CD4-positive, alpha-beta T cell treated with Interleukin-12 subunit alpha and Interleukin-12 subunit beta, for 1 hour (primary cell): ENCODE measurements around the gene RENBP.
A peak's percentile ranks its signal among the peaks of the same experiment; 100 is the strongest.

ENCODE experiments used
- DNase-seq: peaks from one replicate; pipeline ENCODE4 v3.0.0-alpha.2; 2020

The RENBP gene

GRCh38 chrX:153953342-153953830, 8.9 kb upstream of the RENBP start:
- peak; percentile 78 for DNase-seq

DNA sequence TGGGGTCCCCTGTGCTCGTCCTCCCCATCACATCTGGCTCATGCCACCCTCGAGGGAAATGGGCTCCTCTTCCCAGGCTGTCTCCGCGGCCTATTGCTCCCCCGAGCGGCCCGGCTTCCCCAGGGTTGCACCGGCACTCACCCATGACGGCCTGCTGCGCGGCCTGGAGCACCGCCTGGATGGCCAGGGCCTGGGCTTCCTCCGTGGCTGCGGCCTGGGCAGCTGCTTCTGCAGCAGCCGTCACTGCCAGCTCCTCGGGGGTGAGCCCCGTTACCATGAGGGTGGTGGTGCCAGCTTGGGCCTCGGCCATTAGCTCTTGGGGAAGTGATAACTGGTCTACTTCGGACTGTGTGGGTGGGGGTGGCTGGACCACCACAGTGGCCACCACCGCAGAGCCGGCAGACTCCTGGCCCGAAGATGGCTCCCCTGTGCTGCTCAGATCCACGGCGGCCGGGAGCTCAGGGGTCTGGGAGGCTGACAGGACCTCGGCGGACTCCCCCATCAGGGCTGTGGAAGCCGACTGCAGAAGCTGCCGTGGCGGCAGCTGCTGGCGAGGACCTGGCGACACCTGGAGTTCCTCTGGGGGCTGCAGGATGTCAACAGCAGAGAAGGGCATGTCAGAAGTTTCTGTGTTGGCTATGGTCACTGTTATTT, 8.1 kb upstream of the RENBP start:
- no peak for DNase-seq

- DNase-seq = no peak
Measured at GRCh38 chrX:153951683-153952372, 7.4 kb upstream of the RENBP start.

DNA sequence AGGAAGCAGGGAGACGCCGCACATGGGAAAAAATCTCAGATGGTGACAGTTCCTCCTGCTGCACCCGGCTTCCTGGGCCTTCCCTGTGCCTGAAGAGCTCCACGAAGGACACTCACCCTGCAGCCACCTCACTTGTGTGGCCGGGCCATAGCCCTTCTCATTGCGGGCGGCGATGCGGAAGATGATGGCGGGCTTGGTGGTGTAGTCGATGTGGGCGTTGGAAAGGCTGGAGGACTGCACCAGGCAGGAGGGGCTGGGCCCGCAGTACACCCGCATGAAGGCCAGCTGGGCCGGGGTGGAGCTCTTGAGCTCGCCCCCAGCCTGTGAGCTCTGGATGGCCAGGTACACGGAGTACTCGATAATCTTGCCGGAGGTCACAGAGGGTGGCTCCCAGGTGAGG, 5.7 kb upstream of the RENBP start:
- no peak for DNase-seq

DNA sequence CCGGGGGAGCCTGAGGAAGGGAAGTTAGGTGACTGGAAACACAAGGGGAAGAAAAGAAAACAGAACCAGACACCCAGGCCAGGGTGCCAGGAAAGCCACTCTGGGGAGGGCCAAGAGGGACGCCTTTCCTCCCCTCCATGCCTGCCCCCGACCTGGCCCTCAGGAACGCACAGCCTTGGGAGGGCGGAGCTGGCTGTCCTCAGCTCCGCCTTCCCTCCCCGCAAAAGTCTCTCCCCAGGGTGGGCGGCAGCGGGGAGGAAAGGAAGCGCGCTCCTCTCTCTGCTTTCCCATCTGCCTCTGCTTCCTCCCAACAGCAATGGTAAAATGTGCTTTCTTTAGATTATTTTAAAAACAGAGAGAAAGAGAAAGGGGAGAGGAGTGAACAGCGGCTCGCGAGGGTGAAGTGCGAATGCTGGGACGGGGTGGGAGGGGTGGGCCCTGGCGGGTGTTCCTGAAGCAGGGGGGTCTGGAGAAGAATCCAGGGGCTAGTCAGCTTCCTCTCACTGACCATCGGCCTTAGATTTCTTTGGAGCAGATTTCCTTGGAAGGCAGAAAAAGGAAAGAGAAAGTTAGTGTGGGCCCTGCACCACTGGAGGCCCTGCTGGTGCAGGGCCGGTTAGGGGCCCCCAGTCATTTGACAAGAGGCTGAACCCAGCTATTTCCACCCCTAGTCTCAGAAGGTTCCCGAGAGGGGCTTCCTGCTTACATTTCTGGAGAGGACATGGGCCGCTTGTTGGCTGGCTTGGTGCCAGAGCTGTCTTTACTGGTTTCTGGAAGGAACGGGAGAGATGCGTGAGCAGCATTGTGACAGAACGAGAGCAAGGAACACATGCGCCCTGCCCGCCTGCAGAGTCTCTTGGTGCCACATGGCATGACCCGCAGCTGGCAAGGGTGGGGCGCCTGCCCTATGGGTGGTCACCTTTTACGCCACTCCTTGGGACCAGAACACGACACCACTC, 4.7 kb upstream of the RENBP start:
- DNase-seq = no peak

DNA sequence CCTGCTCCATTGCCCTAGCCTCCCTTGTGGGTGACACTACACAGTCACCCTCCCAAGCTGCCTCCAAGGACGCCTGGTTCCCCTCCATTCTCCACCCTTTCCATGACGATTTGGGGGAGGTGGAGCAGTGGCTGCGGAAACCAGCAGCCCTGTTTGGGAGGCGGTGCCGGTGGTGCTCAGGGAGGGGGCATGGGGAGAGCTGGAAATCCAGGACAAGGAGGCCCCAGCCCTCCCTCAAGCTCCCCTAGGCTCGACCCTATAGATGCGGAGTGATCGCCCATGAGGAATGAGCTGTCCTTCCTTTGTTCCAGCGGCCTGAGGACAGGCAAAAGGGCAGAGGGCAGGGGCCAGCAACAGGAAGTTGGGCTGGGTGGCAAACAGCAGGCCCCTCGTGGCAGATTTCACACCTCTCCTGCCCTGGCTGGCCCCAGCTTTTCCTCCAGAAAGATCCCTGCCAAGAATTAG, 3.6 kb upstream of the RENBP start:
- DNase-seq = no peak

GRCh38 chrX:153947009-153947769, 2.7 kb upstream of the RENBP start:
- DNase-seq = peak; percentile 82

- no peak for DNase-seq
Measured at GRCh38 chrX:153945956-153946943, 1.8 kb upstream of the RENBP start.

GRCh38 chrX:153944800-153945150, 332 bp upstream of the RENBP start:
- no peak for DNase-seq

DNA sequence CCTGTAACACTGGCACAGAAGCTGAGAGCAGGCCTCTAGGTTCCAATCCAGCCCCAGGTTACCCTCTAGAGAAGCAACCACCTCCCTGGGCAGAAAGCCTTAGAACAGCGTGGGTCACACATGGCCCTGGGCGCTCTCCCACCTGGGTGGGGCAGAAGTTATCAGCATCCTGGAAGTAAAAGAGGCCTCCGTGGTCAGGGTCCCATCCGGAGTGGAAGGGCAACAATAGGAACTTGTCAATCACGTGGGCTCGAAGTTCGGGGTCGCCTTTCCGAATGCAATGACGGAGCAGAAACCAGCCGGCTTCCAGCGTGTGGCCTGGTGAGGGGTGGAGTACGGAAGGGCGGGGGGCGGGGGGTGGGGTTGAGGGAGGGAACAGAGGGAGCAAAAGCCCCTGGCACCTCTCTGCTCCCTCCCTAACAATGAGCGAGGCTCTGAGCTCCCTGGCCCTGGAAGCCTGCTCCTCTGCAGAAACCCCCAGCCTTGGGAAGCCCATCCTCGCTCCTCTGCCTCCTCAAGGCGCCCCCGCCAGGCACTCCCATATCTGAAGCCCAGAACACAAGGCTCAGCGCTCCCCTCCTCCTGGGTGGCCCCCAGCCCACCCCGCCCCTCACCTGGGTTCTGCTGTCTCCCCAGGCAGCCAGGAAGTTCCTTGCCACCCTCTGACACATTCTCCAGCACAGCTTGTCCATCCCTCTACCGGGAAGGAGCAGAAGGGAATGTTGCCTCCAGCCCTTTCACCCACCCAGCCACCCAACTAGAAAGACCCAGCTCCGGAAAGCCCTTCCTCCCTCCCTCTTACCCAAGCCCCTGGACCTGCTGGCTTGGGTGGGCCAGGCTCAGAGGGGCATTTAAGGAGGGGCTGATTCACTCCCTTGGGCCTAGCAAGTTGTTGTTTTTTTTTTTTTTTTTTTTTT, 2.8 kb downstream of the RENBP start:
- no peak for DNase-seq

- no peak for DNase-seq
Measured at GRCh38 chrX:153939573-153939972, 4.9 kb downstream of the RENBP start.

GRCh38 chrX:153938226-153938786, 6.1 kb downstream of the RENBP start:
- no peak for DNase-seq

- DNase-seq = no peak
Measured at GRCh38 chrX:153937056-153937455, 7.4 kb downstream of the RENBP start.

DNA sequence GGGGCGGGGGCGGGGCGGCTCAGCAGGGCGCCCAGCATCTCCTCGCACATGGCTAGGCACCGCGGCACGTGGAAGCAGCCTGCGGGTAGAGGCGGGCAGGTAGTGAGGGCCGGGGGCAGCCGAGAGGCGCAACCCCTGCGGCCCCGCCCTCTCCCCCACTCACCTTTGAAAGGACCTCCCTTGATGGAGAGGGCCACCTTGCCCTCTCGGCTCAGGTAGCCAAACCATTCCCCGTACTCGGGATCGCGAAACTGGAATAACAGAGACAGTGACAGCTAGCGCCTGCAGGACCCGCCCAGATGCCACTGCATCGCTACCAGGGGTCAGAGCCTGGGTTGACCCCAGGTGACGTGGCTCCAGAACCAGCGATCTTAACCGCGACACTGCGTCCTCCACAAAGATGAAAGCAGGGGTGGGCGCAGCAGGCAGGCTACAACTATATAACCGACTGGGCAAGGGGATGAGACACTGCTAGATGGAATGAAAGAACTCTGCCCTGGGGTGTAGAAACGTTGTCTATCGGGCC, 9.1 kb downstream of the RENBP start:
- DNase-seq = no peak

- DNase-seq = peak; percentile 74
Measured at GRCh38 chrX:153934762-153935325, 9.6 kb downstream of the RENBP start, which contains the start of gene NAA10. Gene NAA10, minus strand, starts transcription at chrX:153935037. Its CDS starts 133 bp downstream, at chrX:153934904.

DNA sequence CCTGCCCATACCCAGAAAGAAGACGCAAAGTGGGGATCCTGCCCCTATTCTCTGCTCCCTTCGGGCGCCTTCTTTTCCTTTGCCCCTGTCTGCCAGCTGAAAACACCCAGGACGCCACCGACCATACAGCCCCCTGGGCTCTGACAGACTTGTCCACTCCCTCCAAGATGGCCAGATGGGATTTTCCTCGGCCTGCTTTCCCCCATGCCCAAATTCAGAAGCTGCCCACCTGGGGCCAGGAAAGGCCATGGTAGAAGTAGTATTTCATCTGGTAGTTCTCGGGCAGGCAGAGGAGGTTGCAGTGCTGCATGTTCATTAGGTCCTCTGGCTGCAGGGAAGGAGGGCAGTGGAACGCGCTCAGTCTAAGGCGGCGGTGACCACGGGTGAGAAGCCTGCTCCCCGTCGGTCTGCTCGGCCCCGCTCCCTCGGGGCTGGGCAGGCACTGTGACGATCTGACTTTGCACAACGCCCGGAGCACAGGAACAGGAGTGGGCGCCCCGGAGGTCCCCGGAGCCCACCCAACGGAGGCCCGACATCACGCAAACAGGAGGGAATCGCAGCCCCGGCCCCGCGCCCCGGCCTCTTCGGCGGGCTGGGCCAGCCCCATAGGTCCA, 10.2 kb downstream of the RENBP start:
- DNase-seq = no peak

DNA sequence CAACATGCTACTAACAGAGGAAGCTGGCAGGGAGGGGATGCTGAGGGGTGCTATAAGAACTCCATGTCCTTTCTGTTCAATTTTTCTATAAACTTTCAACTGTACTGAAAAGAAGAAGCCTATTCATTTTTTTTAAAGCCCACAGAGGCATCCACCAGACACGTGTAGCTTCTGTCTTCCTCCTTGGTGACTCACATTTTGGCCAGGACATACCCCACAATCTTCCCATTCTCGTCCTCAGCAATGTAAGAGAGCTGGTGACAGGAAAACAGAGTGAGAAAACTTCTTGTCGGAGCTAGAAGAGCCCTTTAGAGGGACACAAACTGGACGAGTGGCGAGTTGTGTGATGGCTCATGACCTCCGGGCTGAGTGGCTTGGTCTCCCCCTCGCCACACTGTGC, 10.7 kb downstream of the RENBP start:
- no peak for DNase-seq

GRCh38 chrX:153932220-153932915, 12.1 kb downstream of the RENBP start:
- DNase-seq = no peak
